GM21367 (cell line): ENCODE data around the gene MEGF6.

Experiments used
- ATAC-seq: cut with Tn5 transposase; IDR thresholded peaks from one replicate; pipeline ENCODE4 v1.9.1; 2021; ENCODE audit not compliant: unreplicated experiment

The MEGF6 gene

GRCh38 chr1:3444736-3445135 is 166.6 kb downstream of the MEGF6 start:
- ATAC-seq, result no peak

DNA sequence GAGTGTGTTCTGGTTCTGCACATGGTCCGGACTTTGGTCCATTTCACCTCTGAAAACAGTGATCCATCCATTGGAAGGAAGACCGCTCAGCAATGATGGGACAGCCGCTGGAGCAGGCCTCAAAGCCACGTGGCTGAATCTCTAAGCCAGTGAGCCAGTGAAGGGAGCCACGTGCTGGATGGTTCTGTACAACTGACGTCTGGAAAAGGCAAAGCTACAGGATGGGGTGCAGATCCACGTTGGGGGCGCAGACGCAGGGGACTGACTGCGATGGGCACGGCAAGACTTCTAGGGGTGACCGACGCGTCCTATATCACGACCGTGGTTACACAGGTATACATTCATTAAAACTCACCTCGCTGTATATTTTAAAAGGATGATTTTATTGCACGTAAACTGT is 167.0 kb downstream of the MEGF6 start:
- no peak for ATAC-seq

DNA sequence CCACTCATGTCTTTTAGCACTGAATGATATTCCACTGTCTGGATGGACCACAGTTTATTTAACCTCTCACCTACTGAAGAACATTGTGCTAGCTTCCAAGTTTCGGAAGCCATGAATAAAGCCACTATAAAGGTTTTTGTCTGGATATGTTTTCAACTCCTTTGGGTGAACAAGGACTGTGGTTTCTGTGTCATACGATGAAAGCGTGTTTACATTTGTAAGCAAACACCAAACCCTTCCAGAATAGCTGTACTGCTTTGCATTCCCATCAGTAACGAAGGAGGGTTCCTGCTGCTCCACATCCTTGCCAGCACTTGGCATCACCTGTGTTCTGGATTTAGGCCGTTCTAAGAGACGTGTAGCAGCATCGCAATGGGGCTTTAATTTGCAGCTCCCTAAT is 167.5 kb downstream of the MEGF6 start:
- ATAC-seq, result no peak

- ATAC-seq, result no peak
Measured at GRCh38 chr1:3442901-3443300, 168.4 kb downstream of the MEGF6 start.

DNA sequence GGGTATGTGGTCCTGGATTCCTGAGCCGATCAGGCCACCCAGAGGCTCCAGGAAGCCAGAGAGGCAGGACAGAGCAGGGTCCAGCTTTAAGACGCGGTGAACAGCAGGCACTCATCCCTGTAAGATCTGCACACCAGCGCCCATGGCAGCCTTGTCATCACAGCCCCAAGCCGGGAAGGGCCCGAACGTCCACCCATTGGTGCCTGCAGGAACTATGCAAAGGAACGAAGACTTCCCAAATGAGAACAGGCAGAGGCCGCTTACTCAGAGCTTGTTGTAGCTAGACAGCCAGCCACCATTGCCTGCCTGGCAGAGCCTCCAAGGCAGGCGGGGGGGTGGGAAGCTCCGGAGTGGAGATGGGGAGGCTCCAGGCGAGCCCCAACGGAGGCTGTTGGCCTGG is 169.0 kb downstream of the MEGF6 start:
- ATAC-seq, result no peak

- ATAC-seq, result no peak
Measured at GRCh38 chr1:3441880-3442279, 169.4 kb downstream of the MEGF6 start.

DNA sequence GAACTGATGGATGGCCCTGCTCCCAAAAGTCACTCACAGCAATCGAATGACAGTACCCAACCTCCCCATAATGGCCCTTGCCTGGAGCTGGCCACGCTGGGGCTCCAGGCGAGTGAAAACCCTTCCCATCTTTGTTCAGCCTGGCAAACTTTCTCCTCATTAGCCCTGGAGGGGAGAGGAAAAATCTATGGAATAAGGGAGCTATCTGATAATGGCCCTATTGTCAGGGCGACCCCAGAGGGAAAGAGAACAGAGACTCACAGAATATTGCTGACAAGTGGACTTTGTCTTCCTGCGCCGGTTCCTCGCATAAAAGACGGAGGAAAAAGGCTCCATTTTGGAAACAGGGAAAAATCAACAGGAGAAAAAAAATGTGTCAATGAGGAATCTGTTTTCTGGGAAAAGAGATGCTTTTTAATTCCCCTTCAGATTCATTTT is 169.9 kb downstream of the MEGF6 start:
- ATAC-seq, result no peak

DNA sequence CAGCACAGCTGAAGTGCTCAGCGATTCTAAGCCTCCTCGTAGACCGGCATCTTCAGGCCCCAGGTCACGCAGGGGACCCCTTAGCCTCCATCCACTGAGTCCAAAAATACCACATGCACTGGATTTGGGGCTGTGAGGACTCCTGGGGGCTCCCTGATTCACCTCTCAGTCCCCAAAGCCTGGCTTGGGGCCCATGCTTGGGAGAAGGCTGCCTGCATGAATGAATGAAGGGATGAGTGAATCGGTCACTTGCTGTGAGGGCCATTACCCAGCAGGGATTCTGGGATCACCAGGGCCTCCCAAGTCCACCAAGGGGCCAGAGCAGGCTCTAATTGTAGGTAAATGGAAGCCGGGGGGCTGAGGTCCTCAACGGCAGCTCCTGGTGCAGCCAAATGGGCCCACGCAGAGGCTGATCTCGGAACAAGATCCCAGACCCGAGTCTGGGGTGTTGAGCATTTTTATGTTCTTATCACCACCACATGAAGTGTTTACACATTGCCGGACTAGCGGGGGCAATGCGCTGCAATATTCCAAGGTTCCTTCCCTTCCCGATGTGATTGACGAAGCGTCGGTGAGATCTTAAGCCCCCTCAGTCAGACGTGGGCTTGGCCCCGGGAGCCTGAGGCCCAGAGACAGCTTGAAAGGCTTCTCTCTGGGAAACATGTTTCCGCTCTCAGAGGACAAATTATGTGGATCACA is 170.4 kb downstream of the MEGF6 start:
- ATAC-seq, result no peak

GRCh38 chr1:3440300-3440681 is 171.0 kb downstream of the MEGF6 start:
- ATAC-seq, result no peak
